ENCODE results near the gene ZNF519. TPM values are rescaled to one million over a fixed set of nuclear protein-coding genes. Genes with fewer than 3 reads are reported as not detected.
"Not testable (repeated sequence)": the region's sequence is repeated elsewhere in the genome, so short reads cannot be mapped to it uniquely, and the experiment has no call there.

Gene ZNF519
- total RNA-seq, 1 experiment from 2014 or later = 6.3 TPM

DNA sequence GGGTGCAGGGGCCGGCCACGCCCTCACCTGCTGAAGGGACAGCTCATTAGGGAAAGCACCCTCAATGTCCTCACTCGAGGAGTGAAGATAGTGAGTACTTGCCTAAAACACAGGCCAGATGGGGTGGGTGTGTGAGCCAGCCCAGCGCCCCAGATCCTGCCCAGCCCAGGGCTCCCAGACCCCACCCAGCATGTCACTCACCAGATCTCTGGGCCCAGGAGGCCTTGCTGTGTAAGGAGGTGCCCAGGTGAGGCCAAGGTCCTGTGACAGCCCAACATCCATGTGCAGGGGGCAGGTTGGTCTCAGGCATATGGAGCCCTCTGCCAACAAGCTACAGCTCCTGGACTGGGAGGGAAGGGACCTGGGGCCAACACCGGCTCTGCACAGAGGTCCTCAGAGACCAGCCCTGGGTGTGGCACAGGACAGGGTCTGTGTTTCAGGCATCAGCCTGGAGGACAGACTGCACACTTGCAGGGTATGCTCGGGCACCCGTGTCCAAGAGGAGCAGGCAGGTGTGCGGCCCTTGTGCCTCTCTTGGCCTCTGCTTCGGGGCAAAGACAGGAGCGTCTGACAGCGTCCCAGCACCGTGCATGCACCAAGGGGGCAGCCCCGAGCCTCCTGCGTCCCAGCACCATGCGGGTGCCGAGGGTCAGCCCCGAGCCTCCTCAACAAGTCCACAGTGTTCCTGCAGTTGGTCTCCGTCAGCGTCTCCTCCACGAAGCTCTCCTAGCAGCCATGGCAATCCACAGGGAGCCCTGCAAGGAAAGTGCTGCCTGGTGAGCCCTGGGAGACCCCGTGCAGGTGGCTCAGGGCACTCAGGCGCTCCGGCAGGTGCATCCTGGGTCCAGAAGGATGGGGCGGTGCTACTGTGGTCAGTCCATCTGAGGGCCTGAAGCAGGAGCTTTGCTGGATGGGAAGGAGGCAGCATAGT, 16.0 kb upstream of the ZNF519 start:
- DNase-seq (ENCODE audit: low read depth) = not testable (repeated sequence)

DNA sequence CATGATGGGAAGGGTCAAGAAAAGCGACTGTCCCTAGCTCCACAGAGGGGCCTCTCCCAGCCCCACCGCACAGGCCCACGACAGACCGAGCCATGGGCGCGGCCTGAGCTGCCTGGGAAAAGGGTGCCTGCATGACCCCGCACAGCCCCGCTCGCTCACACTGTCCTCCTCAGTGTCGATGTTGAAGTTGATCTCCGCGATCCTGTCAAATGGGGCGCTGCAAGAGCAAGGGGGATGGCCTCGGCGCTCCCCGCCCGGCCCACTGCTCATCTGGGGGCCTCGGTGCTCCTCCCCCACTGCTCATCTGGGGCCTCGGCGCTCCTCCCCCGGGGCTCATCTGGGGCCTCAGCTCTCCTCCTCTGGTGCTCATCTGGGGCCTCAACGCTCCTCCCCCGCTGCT, 14.5 kb upstream of the ZNF519 start:
- DNase-seq (ENCODE audit: low read depth) = not testable (repeated sequence)

DNA sequence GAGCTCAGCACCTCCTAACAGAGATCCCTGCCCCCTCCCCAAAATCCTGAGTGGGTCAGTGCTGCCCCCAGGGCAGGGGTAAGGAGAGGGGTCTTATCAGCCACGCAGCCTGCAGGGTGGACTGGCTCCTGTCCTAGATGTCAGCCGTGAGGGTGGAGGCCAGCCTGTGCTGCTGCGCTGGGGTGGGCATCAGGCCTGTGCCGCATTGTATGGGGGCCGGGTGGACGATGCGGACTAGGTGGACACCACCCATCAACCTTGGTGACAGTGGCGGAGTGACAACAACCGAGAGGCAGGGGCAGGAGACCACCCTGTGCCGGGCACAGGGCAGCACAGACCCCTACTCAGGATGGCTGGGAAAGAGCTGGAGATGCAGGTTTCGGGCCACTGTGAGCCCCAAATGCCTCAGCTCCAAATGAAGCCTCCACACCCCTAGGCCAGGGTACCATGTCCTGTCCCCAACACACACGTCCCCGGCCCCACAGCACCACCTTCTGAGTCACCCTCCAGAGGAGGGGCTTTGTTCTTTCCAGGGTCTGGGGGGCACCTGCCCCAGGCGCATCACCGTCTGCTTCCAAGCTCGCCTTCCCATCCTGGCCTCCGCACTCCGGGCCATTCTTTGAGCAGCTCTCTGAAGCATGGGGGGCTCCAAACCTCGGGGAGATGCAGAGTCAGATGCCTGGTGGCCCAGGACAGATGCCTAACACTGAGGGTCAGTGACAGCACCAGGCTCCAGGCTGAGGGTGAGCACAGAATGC, 13.5 kb upstream of the ZNF519 start:
- not testable (repeated sequence) for DNase-seq (ENCODE audit: low read depth)

DNA sequence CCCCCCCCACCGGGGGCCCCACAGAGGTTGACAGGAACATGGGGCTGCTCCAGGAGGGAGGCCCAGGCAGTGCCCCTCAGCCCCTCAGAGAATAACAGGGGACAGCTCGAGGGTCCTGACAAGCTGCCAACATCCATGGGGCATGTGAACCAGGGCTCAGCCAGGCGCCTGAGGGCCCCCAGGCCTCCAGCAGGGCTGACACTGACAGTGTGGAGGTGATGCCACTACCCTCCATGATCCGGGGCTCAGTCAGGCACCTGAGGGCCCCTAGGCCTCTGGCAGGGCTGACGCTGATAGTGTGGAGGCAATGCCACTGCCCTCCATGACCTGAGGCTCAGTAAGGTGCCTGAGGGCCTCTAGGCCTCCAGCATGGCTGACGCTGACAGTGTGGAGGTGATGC, 12.8 kb upstream of the ZNF519 start:
- DNase-seq (ENCODE audit: low read depth) = not testable (repeated sequence)

DNA sequence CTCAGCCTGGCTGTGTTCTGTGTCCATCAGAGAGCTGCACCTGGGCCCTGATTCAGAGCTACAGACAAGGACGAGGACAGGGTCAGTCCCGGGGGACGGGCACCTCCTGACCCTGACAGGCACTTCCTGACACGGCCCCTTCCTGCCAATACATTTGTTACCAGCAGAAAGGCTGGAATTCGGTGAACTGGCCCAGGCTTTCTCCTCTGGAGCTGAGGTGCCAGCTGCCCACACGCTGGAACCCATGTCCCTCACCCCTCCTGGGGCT, 12.3 kb upstream of the ZNF519 start:
- DNase-seq (ENCODE audit: low read depth) = no peak

DNA sequence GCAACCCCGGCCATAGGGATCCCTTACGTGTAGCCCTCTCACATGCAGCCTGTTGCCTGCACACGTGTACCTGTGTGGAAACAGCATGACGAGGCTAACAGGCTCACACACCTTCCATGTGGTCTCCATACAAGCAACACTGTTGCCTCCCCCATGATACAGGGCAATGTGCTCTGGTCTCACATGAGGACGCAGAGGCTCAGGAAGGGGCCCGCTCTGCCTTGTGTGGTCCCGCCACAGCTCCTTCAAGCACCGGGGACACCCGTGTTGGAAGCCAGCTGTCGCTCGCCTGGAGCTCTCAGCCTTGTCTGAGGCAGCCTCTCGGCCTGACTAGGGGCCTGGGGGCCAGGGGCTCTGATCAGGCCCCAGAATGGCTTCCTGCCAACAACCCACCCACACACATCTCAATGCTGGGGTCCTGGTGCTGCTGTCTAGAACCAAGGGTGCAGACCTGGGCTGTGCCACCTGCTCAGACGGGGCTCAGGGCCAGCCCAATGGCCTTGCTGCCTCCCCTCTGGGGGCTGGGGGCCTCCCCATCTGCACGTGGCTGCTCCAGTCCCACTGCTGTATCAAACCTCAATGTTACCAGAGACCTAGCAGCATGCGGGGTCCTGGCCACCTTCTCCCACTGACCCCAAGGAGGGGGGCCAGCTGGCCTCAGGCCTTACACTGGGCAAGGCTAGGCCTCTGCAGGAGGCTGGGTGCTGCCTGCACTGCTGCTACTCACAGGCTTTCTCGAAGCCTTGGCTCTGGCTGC, 11.8 kb upstream of the ZNF519 start:
- DNase-seq (ENCODE audit: low read depth) = not testable (repeated sequence)

DNA sequence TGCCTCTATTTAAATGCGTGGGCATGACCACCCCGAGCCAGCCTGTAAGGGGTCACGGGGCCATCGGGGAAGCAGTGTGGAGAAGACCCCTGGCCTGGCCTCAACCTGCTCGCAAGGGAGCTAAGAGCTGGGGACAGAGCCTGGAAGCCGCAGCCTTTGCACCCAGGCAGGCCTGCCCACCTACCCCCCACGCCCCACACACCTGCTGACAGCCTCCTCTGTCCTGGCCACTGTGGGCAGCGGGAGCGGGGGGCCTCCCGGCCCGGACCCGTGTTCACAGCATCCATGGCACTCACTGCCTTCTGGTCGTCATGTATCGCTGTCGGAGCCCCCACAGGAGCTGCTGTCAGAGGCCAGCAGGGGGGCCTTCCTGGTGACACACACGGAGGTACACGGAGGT, 11.2 kb upstream of the ZNF519 start:
- DNase-seq (ENCODE audit: low read depth) = not testable (repeated sequence)

DNA sequence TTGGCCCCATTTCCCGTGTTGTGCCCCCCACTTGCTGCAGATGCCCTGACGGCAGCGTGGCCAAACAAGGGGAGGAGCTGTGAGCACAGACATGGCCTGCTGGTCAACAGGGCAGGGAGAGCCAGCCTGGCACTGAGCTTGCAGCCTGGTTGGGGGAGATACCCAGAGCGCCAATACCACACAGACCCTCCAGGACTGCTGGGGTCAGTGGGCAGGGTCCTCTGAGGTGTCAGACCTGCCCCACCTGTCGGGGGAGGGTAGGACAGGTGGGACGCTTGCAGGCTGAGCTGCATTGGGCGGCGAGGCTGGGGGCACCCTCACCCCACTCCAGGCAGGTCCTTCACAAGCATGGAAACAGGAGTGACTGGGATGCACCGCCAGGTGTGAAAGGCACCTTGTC, 9.9 kb upstream of the ZNF519 start:
- DNase-seq (ENCODE audit: low read depth) = not testable (repeated sequence)

DNA sequence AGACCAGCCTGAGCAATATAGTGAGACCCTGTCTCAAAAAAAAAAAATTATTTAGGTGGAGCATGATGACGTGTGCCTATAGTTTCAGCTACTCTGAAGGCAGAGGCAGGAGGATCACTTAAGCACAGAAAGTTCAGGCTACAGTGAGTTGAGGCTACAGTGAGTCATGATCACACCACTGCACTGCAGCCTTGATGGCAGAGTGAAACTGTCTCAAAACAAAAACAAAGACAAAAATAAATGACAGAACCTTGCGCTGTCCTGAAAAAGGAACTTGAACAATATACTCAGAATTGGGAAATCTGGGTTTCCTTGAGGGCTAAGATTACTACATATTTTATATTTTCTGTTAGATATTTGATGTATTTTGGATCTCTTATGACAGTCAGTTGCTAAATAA, 7.3 kb upstream of the ZNF519 start:
- DNase-seq (ENCODE audit: low read depth) = not testable (repeated sequence)

DNA sequence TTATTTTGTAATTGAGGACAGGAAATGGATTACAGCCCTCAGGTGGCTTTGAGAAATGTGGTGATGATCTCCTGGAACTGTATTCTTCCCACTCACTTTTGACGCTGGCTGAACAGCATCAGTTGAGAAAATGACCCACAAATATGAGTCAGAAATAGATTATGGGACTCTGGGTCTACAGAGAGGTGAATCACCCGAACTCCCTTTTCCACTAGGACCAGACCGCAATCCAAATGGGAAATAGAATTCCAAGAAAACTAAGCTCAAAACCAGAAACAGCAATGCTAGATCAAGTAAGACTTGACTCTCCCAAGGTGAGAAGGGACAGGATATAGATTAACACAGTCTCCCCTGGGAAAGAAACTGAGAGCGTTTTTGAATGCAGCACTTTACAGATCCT, 5.7 kb upstream of the ZNF519 start:
- peak; percentile 61 for DNase-seq (ENCODE audit: low read depth)

DNA sequence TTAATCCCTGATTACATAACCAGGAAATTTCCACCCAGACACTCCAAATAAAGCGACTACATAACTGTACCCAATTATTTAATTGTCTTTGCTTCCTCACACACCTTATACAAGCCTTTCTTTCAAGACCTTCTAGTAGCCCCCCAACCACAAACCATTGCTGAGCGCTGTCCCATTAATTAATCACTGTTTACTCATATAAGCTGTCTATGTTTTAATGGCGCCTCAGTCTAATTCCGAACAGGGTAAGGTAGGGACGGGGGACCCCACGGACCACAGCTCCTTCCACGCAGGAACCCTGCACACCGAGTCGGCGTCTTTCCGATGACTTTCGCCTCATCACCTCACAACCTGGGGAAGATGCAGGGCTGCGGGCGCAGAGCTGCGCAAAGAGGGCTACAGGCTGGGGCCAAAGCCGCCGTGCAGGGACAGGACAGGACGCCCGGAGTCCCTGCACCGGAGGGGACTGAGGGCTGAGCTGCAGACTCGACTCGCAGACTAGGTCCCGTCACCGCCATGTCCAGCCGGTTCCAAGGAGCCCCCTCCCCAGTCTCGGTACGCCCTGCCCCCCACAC, 452 bp downstream of the ZNF519 start:
- not testable (repeated sequence) for DNase-seq (ENCODE audit: low read depth)

DNA sequence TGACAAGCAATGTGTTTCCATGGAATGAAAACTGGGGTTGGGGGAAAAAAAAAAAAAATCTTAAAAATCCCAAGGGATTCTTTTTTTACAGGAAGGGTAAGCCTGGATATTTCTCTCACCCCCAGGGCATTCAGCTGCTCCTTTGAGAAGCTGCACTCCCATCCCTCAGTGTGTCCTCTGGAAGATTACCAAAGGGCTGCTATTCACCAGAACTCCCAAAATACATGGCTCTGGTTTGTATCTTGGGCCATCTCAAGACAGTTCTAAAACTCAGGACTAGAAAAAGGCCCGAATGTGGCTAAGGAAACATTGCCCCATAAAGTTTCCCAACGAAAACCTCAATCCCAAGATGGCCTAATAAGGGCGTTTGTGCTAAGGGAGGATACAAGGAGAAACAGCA, 1.4 kb downstream of the ZNF519 start:
- DNase-seq (ENCODE audit: low read depth) = not testable (repeated sequence)

DNA sequence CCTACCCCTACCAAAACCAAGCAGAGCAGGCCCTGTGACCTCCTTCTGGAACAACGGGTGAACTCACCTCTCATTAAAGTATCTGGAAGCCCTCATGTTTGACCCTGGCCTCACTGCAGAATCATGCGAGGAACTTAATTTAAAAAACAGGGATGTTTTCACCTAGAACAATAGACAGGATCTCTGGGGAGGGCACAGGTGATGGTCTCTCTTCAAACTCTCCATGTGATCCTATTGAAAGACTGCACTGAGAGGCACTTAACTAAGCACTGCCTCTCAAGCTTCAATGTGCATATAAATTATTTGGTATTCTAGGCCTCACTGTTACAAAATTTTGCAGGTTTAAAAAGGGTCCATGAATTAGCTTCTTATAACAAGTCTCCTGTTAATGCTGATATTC, 7.5 kb downstream of the ZNF519 start:
- DNase-seq (ENCODE audit: low read depth) = no peak

DNA sequence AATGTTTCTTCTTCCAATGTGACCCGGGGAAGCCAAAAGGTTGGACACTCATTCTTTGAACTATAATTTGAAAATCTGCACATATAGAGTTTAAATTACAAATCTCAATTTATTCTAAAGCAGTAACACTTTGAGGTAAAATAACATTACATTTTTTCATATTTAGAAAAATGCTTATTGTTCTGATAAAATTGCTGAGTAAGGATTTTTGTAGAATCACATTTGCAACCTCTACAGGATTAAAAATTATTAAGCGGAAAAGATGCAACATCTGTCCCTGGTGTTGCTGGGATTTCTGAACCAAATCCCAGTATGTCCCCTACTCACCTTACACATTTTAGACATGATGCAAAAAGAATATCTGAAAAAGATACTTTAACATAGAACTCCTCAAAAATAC, 10.1 kb downstream of the ZNF519 start:
- no peak for DNase-seq (ENCODE audit: low read depth)

DNA sequence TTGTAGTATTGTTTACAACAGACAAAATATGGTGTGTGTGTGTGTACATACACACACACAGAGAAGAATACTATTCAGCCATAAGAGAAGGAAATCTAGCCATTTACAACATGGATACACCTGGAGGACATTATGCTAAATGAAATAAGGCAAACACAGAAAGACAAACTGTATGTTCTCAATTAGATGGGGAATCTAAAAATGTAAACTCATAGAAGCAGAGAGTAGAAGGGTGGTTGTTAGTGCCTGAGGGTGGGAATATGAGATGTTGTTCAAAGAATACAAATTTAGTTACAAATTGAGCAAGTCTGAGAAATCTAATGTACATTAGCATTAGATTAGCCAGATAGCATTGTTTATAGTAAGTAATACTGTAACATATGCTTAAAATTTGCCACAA, 11.3 kb downstream of the ZNF519 start:
- no peak for DNase-seq (ENCODE audit: low read depth)

DNA sequence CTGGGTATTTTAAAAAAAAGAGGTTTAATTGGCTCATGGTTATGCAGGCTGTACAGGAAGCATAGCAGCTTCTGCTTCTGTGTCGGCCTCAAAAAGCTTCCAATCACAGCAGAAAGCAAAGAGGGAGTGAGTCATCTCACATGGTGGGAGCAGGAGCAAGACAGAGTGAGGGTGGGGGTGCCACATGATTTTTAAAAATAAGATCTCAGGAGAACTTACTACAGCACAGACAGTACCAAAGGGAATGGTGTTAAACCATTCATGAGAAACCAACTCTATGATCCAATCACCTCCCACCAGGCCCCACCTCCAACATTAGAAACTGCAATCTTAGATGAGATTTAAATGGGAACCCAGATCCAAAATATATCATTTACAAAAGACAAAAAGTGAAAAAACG, 14.6 kb downstream of the ZNF519 start:
- no peak for DNase-seq (ENCODE audit: low read depth)

DNA sequence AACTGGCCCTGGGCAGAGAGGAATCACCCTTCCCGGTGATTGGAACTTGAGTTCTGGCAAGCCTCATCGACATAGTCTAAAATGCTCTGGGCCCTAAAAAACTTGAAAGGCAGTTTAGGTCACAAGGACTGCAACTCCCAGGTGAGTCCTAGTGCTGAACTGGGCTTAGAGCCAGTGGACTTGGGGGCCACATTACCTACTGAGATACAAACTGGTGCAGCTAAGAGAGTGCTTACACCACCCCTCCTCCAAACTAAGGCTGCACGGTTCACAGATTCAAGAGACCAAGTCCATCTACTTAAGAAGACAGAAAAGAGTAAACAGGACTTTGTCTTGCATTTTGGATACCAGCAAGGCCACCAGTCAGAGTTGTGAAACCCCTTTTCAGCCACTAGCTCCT, 25.3 kb downstream of the ZNF519 start:
- no peak for DNase-seq (ENCODE audit: low read depth)

DNA sequence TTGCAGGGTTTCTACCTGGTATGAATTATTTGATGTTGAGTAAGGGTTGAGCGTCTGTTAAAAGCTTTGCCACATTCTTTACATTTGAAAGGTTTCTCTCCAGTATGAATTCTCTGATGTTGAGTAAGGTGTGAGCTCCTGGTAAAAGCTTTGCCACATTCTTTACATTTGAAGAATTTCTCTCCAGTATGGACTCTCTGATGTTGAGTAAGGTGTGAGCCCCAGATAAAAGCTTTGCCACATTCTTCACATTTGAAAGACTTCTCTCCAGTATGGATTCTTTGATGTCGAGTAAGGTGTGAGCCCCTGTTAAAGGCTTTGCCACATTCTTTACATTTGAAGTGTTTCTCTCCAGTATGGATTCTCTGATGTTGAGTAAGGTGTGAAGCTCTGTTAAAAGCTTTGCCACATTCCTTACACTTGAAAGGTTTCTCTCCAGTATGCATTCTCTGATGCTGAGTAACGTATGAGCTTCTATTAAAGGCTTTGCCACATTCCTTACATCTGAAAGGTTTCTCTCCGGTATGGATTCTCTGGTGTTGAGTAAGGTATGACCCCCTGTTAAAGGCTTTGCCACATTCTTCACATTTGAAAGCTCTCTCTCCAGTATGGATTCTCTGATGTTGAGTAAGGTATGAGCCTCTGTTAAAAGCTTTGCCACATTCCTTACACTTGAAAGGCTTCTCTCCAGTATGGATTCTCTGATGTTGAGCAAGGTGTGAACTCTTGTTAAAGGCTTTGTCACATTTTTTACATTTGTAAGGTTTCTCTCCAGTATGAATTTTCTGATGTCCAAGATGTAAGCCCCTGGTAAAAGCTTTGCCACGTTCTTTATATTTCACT, 27.1 kb downstream of the ZNF519 start:
- no peak for DNase-seq (ENCODE audit: low read depth)

DNA sequence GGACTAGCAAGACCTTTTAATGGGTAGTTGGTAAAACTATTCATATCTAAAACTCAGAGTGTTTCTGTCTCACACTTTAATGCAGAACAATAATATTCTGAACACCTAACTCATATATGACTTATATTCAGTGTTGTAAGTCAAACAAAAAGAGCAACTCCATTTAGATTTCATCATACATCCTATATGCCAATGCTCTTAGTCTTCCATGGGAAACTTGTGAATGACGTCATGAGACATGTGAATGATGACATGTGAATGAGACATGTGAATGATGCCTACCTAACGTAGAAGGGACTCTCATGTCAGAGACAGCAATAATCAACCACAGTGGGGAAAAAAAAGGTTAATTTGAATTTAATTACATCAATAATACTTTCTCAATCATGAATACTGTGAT, 28.0 kb downstream of the ZNF519 start:
- no peak for DNase-seq (ENCODE audit: low read depth)

DNA sequence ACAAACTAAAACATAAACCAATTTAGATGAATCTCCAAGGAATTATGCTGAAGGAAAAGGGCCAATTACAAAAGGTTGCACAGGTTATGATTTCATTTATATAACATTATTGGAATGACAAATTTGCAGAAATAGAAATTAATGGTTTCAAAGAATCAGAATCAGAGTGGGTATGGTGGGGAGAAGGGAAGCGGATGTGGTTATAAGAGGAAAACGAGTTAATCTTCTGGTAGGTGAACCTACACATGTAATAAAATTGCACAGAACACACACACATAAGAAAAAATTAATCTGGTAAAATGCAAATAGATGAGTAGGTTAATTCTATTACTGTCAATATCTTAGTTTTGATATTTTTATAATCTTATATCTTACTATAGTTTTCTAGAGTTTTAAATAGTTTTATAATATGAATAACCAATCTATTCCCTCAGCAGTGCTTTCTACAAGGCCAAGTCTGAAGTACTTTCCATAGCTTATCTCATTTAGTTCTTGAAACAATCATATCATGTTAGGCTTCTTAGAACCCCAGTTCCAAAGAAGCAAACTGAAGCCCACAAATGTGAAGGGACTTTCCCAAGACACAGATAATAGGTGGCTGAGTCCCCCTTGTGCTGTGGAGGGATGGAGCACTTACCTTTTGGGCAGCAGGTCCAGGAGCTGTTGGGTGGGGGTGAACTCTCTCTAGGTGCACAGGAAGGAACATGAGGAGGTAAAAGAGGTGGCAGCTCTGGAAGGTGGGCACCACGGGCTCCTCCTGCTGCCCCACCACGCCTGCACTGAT, 31.5 kb downstream of the ZNF519 start:
- DNase-seq (ENCODE audit: low read depth) = no peak
